ENCODE results near the gene CPTP.

DNA sequence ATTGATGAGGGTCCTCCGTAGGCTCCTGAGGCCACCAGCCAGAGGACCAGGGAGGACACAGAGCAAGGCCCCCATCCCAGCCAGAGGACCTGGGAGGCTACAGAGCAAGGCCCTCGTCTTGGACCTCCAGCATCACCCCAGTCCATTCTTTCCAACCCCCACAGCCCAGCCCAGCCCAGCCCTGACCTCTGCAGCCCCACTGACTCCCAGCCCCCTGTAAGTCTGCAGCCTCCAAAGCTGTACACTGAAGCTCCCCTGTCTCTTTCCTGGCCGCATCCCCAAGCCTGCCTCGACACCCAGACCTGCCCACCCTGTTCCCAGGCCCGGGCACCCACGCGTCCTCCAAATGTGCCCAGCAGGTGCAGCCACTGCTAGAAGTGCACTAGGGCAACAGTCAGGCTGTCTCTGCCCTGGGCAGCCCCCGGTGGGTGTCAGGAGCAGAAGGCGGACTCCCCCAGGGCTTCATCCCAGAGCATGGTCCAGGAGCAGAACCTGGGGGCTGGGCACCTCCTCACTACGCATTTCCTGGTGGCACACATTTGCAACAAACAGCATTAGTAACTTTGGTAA, 22.5 kb downstream of the CPTP start:
- TF ChIP-seq, protein P1, sequence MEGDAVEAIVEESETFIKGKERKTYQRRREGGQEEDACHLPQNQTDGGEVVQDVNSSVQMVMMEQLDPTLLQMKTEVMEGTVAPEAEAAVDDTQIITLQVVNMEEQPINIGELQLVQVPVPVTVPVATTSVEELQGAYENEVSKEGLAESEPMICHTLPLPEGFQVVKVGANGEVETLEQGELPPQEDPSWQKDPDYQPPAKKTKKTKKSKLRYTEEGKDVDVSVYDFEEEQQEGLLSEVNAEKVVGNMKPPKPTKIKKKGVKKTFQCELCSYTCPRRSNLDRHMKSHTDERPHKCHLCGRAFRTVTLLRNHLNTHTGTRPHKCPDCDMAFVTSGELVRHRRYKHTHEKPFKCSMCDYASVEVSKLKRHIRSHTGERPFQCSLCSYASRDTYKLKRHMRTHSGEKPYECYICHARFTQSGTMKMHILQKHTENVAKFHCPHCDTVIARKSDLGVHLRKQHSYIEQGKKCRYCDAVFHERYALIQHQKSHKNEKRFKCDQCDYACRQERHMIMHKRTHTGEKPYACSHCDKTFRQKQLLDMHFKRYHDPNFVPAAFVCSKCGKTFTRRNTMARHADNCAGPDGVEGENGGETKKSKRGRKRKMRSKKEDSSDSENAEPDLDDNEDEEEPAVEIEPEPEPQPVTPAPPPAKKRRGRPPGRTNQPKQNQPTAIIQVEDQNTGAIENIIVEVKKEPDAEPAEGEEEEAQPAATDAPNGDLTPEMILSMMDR (IDR thresholded peaks at IDR 0.05): no peak
- no peak for TF ChIP-seq POLR2A (IDR thresholded peaks at IDR 0.05)

Data from prostate gland (tissue), 2 donors.